K562 (cell line): Measurements from ENCODE around the gene KLF1. TPM values are rescaled to one million over a fixed set of nuclear protein-coding genes. Genes with fewer than 3 reads are reported as not detected.

Experiments
- AFF4 ChIP-seq: sonication (generic); formaldehyde crosslinking; IDR thresholded peaks from 2 replicates; pipeline ENCODE4 v1.8.0; 2023; ENCODE audit warnings: mild to moderate bottlenecking, missing genetic modification reagents
- CHD1 ChIP-seq: fragments of 200-600 bp; sonication (generic); IDR thresholded peaks from one replicate; pipeline ENCODE4 v1.6.1; 2012; ENCODE audit warnings: mild to moderate bottlenecking, moderate library complexity, low read length, inconsistent platforms
- ETS2 ChIP-seq: IDR thresholded peaks from 2 replicates; pipeline ENCODE4 v1.6.1; 2016; ENCODE audit warnings: borderline replicate concordance, missing genetic modification characterization, mild to moderate bottlenecking, moderate library complexity, missing compliant biosample characterization; ENCODE audit not compliant: poor library complexity, severe bottlenecking
- HES1 ChIP-seq: fragments of 450-650 bp; IDR thresholded peaks from 2 replicates; pipeline ENCODE4 v1.6.1; 2016; ENCODE audit warnings: low read depth, mild to moderate bottlenecking, moderate library complexity
- KLF1 ChIP-seq: fragments of 450-650 bp; IDR thresholded peaks from 2 replicates; pipeline ENCODE4 v1.6.1; 2016; ENCODE audit warnings: missing genetic modification characterization, missing compliant biosample characterization
- MAFF ChIP-seq: IDR thresholded peaks from 2 replicates; pipeline ENCODE4 v1.6.1; 2012; ENCODE audit warnings: low read length, improper control_type of control experiment
- MLX ChIP-seq, 2 experiments: fragments of 450-650 bp in 1 of 2; sonication (generic) in 1 of 2; formaldehyde crosslinking; conservative IDR thresholded peaks; 2 replicates each; pipeline versions ENCODE4 v1.4.0 to v1.8.1; 2020 to 2022; ENCODE audit warnings: mild to moderate bottlenecking in 1 of 2, missing genetic modification reagents in 1 of 2
- NFIX ChIP-seq: fragments of 250-450 bp; sonication (Bioruptor Pico); IDR thresholded peaks from 2 replicates; pipeline ENCODE4 v1.4.0; 2020; ENCODE audit warnings: low read depth, mild to moderate bottlenecking, moderate library complexity
- NFXL1 ChIP-seq: fragments of 450-650 bp; formaldehyde crosslinking; IDR thresholded peaks from 2 replicates; pipeline ENCODE4 v1.4.0; 2021; ENCODE audit warnings: mild to moderate bottlenecking
- NR2C1 ChIP-seq, 2 experiments: fragments of 450-650 bp; IDR thresholded peaks; 2 replicates each; pipeline ENCODE4 v1.6.1; 2017; ENCODE audit warnings: mild to moderate bottlenecking in 2 of 2, antibody characterized with exemption in 1 of 2, inconsistent platforms in 1 of 2, missing compliant biosample characterization in 1 of 2, missing genetic modification characterization in 1 of 2
- PHF8 ChIP-seq: fragments of 200-600 bp; sonication (generic); IDR thresholded peaks from 2 replicates; pipeline ENCODE4 v1.6.1; 2012; ENCODE audit warnings: mixed run types, mild to moderate bottlenecking, inconsistent platforms, low read length, moderate library complexity, borderline replicate concordance
- RNF219 ChIP-seq: fragments of 250-450 bp; sonication (Bioruptor Pico); IDR thresholded peaks from 2 replicates; pipeline ENCODE4 v1.5.0; 2022; ENCODE audit warnings: mild to moderate bottlenecking
- SMARCA4 ChIP-seq: fragments of 450-650 bp; IDR thresholded peaks from 2 replicates; pipeline ENCODE4 v1.6.1; 2016
- TCF7L2 ChIP-seq: fragments of 150-350 bp; IDR thresholded peaks from 2 replicates; pipeline ENCODE4 v1.6.1; 2016; ENCODE audit warnings: low read depth, mild to moderate bottlenecking, low read length, moderate library complexity
- TGIF2 ChIP-seq: sonication (generic); formaldehyde crosslinking; IDR thresholded peaks from 2 replicates; pipeline ENCODE4 v1.8.1; 2022; ENCODE audit warnings: mild to moderate bottlenecking, missing genetic modification reagents, moderate library complexity
- ZNF668 ChIP-seq: fragments of 250-450 bp; sonication (Bioruptor Pico); IDR thresholded peaks from 2 replicates; pipeline ENCODE4 v1.8.0; 2022; ENCODE audit warnings: mild to moderate bottlenecking, inconsistent platforms
- polyA plus RNA-seq, 8 experiments: library from polyadenylated mRNA; depleted of rRNA in 4 of 8; stranded (reverse) in 5 of 8; unstranded in 3 of 8; fragments of >200 nt; fragmentation: Nextera tagmentation in 2 of 8; fragmentation: Illumina TruSeq in 1 of 8; extraction: Ambion mirVana in 2 of 8; extraction: Trizol in 1 of 8; gene quantifications; 2 replicates each; pipeline versions ENCODE4 v1.2.1 to v1.2.3, GENCODE V29; 2011 to 2014; ENCODE audit warnings: inconsistent platforms in 1 of 8, missing spikeins in 1 of 8
- total RNA-seq, 7 experiments: library from RNA; depleted of rRNA in 6 of 7; stranded (reverse); fragments of >200 nt in 6 of 7; fragmentation: Illumina TruSeq in 2 of 7; extraction: Trizol in 2 of 7; gene quantifications; 2 replicates each; pipeline versions ENCODE4 v1.2.1 to v1.2.3, GENCODE V29; 2011 to 2021; ENCODE audit warnings: low replicate concordance in 1 of 7

The KLF1 gene
- total and polyA plus RNA-seq, 9 of the 15 experiments (the other 6 are each of a cell fraction or from before 2014, with no cell fraction given) = 8.4 to 163 (median 47.3) TPM

- TF ChIP-seq MLX (CRISPR knock-in tag; conservative IDR thresholded peaks at IDR 0.05) (no peak), ZNF668 (no peak), TCF7L2 (no peak), KLF1 (0 out of 2 replicates have a peak, but pooled peaks have one; percentile 24), HES1 (no peak), TGIF2 (CRISPR knock-in tag) (no peak), MAFF (no peak), RNF219 (CRISPR knock-in tag) (no peak), NFIX (no peak), PHF8 (no peak), NFXL1 (CRISPR knock-in tag) (no peak), NR2C1 (IDR thresholded peaks at IDR 0.05) (no peak), NR2C1 (tag; IDR thresholded peaks at IDR 0.05) (no peak), CHD1 (no peak), AFF4 (CRISPR knock-in tag) (no peak), ETS2 (no peak), SMARCA4 (no peak)
These were observed 22.0 kb downstream of the KLF1 start (continued) for GRCh38 chr19:12864721-12865715.
